ENCODE measurements around the gene CNOT8. TPM values are rescaled to one million over a fixed set of nuclear protein-coding genes. Genes with fewer than 3 reads are reported as not detected.
A peak's percentile ranks its signal among the peaks of the same experiment; 100 is the strongest.
"Not testable (repeated sequence)": the region's sequence is repeated elsewhere in the genome, so short reads cannot be mapped to it uniquely, and the experiment has no call there.

CNOT8 gene
- 33.3 and 34.3 TPM in 2 replicates for total RNA-seq (2014; rRNA removed; shearing (Covaris generic))
- polyA plus RNA-seq (2015; cell fraction: cytosol; rRNA removed) = 26.9 and 28.4 TPM in 2 replicates
- polyA plus RNA-seq (2015; cell fraction: nucleus; rRNA removed) = 42.6 and 50.4 TPM in 2 replicates

DNA sequence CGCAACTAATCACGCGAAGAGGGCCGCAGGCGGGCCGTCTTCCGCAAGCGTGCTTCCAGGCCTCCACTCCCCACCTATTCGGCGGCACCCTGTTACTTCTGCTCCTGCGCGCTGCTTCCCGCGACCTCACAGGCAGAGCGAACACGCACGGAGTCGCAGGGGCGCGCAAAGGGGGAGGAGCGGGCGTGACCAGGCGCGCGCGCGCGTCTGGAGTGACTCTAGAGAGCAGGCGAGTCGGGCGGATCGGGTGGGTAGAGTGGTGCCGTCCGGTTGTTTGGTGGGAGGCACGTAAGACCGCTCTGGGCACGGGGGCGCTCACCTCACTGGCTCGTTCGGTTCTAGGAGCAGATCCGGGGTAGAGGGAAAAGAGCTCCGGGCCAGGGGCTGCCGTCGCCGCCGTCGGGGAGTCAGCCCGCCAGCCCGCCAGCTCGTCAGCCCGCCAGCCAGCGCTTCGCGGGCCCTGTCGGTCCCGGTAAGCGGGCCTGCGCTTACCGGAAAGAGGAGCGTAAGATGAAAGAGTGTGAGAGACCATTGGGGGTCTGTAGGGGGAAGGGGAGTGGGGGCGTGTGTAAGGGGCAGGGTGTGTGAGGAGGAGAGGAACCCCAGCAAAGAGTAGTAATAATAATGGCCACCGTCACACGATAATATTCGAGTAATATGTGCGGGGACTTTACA is at the start of gene CNOT8:
Gene CNOT8 (plus strand): TSS at position 331 of the 675 bp plus-strand sequence. CDS start 4,652 bp downstream, outside the sequence.
- DNase-seq (ENCODE audit: low read depth, low spot score) = peak; percentile 96
- in situ Hi-C loops (cut with HindIII; ENCODE audit: low pct_unique_long_range_greater_than_20kb, low sequenced_read_pairs) = no loop called here

GRCh38 chr5:154811239-154811638 is 47.2 kb upstream of the CNOT8 start:
- in situ Hi-C loops (cut with HindIII; ENCODE audit: low pct_unique_long_range_greater_than_20kb, low sequenced_read_pairs) = no loop called here
- DNase-seq (ENCODE audit: low read depth, low spot score) = no peak

GRCh38 chr5:154811653-154812465 is 46.6 kb upstream of the CNOT8 start:
- peak; percentile 69 for DNase-seq (ENCODE audit: low read depth, low spot score)
- in situ Hi-C loops (cut with HindIII; ENCODE audit: low pct_unique_long_range_greater_than_20kb, low sequenced_read_pairs) = no loop called here

DNA sequence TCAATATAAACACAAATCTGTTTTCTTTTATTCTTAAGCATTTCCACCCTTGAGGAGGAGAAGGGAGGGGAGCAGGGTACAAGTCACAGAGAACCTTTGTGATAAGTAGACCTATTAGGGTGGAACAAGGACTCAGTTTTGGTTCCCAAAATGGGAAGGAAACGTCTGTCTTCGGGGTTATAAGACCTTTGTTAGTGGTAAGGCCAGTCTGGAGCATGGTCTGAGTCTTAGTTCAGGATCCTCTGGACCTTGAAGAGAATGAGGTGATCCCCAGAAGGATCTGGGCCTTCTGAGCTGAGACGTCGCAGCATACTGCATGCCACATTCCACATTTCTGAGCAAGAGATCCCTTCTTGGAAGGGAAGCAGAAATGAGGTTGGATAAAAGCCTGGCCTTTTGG is 45.3 kb upstream of the CNOT8 start:
- no peak for DNase-seq (ENCODE audit: low read depth, low spot score)
- in situ Hi-C loops (cut with HindIII; ENCODE audit: low pct_unique_long_range_greater_than_20kb, low sequenced_read_pairs) = no loop called here

DNA sequence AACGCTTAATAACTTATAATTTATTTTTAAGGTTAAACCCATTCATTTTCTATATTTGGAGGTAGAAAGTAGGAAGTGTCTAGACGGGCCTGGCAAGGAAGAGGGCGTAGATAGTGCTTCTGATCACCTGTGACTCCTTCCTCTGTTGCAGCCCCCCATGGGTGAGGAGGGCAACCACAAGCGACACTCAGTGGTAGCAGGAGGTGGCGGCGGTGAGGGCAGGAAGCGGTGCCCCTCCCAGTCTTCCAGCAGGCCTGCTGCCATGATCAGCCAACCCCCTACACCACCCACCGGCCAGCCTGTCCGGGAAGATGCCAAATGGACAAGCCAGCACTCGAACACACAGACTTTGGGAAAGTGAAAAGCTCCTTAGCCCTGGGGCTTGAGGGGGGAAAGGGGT is 44.7 kb upstream of the CNOT8 start:
- DNase-seq (ENCODE audit: low read depth, low spot score) = no peak
- in situ Hi-C loops (cut with HindIII; ENCODE audit: low pct_unique_long_range_greater_than_20kb, low sequenced_read_pairs) = no loop called here

GRCh38 chr5:154815025-154815424 is 43.4 kb upstream of the CNOT8 start:
- in situ Hi-C loops (cut with HindIII; ENCODE audit: low pct_unique_long_range_greater_than_20kb, low sequenced_read_pairs) = no loop called here
- DNase-seq (ENCODE audit: low read depth, low spot score) = no peak

DNA sequence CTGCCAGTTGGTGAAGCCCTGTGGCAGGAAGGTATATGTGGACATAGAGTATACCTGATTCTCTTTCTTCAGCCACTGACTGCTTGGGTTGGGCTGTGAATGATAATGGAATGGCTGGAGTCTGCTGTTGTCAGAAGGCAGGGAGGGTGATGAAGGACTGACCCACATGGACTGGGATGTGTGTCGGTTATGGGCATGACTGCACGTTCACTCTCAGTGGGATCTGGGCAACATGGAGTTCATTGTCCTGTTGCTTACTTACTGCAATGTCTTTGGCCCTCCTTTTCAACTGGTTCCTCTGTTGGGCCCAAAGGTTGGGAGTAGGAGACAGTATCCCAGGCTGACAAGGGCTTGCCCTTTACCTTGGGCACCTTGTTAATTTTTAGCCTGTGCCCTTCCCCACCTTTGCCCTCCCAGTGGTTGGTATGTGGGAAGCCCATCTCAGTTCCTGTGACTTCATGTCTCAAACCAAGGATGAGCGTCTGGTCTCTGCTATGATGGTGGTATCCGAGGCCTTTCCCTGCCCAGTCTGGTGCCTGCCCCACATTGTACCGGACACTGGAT is 42.7 kb upstream of the CNOT8 start:
- no peak for DNase-seq (ENCODE audit: low read depth, low spot score)
- in situ Hi-C loops (cut with HindIII; ENCODE audit: low pct_unique_long_range_greater_than_20kb, low sequenced_read_pairs) = no loop called here

GRCh38 chr5:154816891-154817492 is 41.4 kb upstream of the CNOT8 start:
- DNase-seq (ENCODE audit: low read depth, low spot score) = no peak
- in situ Hi-C loops (cut with HindIII; ENCODE audit: low pct_unique_long_range_greater_than_20kb, low sequenced_read_pairs) = no loop called here

DNA sequence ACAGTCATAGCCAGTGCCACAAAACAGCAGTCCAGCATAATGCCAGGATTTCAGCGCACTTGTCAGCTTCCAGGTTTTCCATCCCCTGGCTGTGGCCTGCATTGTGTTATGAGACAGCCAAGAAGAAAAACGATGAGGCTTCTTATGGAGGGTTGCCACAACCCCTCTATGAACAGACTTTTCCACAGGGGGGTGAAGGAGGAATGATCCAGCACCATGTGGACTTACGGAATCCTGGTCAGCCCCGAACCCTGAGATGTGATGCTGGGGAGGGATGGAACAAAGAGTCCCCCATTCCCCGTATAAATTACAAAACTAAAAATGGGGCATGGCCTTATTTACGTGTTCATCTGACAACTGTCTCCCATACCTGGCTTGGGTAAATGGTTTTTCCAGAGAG is 40.6 kb upstream of the CNOT8 start:
- DNase-seq (ENCODE audit: low read depth, low spot score) = no peak
- in situ Hi-C loops (cut with HindIII; ENCODE audit: low pct_unique_long_range_greater_than_20kb, low sequenced_read_pairs) = no loop called here

- in situ Hi-C loops (cut with HindIII; ENCODE audit: low pct_unique_long_range_greater_than_20kb, low sequenced_read_pairs) = no loop called here
- DNase-seq (ENCODE audit: low read depth, low spot score) = no peak
These were observed 39.8 kb upstream of the CNOT8 start for GRCh38 chr5:154818471-154819116.

DNA sequence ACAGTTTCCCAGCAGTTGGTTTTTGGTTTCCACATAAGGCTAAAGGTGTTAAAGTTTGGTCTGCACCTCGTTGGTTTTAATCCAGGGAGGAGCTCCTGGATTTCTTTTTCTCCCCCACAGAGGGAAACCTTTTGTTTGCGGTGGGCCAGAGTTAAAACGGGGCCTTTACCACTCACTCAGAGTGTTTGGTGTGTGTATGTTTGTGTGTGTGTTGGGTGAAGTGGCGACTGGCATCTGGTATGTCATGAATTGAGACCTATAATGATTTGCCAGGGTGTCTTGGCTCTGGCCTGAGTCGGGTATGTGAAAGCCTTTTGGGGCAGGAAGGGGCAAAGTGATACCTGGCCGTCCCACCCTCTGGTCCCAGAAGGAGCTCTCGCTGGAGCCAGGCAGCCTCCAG is 38.9 kb upstream of the CNOT8 start:
- in situ Hi-C loops (cut with HindIII; ENCODE audit: low pct_unique_long_range_greater_than_20kb, low sequenced_read_pairs) = no loop called here
- no peak for DNase-seq (ENCODE audit: low read depth, low spot score)

- no peak for DNase-seq (ENCODE audit: low read depth, low spot score)
- in situ Hi-C loops (cut with HindIII; ENCODE audit: low pct_unique_long_range_greater_than_20kb, low sequenced_read_pairs) = no loop called here
These were observed 38.0 kb upstream of the CNOT8 start for GRCh38 chr5:154820383-154820782.

- in situ Hi-C loops (cut with HindIII; ENCODE audit: low pct_unique_long_range_greater_than_20kb, low sequenced_read_pairs); DNase-seq (ENCODE audit: low read depth, low spot score): not testable (repeated sequence)
These were observed 35.5 kb upstream of the CNOT8 start for GRCh38 chr5:154822896-154823295.

DNA sequence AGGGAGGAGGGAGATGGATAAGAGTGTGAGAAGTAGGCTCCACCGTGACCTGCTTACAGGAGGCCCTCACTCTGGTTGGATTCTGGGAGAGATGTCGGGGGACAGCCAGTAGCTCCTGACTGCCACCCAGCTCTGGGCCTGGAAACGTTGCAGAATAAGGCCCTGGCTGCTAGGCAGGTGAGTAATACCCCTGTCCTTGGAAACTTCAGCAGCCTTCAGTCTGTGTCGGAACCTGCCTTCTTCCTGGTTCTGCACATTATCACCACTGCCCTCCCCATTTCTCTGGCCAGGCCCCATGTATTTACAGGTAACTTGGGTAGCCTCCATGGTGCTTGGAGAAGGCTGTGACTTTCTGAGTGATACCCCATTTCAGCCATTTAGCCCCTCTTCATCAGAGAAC is 34.8 kb upstream of the CNOT8 start:
- no peak for DNase-seq (ENCODE audit: low read depth, low spot score)

DNA sequence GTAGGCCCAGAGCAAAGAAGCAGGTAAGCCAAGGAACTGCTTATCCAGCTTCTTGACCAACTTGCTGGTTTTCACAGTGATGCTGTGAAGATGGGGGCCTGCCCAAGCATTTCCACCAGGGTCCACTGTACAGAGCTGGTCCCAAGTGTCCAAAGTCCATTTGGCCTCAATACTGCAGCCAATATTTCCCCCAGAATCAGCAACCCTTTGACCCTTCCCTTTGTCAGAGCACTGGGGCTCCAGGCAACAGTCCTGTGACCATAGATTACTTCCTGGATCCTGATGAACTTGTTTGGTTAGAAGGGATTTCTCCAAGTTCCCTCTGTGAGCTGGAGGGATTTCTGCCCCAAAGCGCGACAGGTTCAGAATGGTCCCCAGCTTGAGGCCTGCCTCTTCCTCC is 34.4 kb upstream of the CNOT8 start:
- in situ Hi-C loops (cut with HindIII; ENCODE audit: low pct_unique_long_range_greater_than_20kb, low sequenced_read_pairs) = no loop called here
- DNase-seq (ENCODE audit: low read depth, low spot score) = no peak

More for the DNA sequence above, 34.8 kb upstream of the CNOT8 start:
- in situ Hi-C loops (cut with HindIII; ENCODE audit: low pct_unique_long_range_greater_than_20kb, low sequenced_read_pairs) = no loop called here

DNA sequence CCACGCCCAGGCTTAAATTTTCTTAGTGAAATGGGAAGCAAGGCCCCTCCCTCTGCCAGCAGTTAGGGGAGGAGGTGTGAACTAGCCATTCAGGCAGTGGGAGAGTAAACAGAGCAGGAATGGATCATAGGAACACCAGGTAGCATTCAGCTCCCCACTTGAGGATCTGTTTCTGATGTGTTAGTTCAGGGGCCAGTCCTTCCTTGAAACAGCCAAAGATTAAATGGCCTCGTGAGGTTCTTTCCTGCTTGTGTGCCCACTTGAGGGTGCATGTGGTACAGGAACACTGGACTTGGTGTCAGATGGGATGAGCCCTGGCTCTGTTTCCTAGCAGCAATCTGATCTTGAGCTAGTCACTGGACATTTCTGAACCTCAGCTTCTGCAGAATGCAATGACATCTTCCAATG is 29.2 kb upstream of the CNOT8 start:
- DNase-seq (ENCODE audit: low read depth, low spot score) = no peak

DNA sequence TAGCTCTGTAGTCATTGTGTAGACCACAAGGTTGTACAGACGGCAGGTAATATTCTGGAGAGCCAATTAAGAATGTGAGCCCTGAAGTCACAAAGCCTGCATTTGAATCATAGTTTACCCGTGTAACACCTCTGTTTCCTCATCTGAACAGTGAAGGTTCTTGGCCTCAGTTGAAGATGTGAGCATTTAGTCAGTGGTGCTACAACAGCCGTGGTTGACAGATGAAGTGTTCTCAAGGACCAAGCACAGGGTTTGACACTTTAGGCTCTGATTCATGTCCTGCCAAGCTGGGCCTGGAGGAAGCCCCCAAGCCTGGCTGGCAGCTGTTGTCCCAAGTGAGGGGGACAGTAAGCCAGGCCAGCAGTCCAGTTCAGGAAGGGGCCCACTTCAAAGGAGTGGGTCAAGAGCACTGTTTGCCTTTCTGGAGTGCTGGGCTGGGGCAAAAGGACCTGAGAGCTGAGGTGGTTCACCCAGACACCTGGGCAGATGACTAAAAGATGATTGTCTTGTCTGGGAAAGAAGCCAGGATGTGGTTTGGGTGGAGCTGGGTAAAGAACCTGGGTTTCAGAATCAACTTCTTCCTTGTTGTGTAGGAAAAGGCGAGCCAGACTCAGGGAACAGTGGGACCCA is 28.7 kb upstream of the CNOT8 start:
- no peak for DNase-seq (ENCODE audit: low read depth, low spot score)
- in situ Hi-C loops (cut with HindIII; ENCODE audit: low pct_unique_long_range_greater_than_20kb, low sequenced_read_pairs) = no loop called here

More for the DNA sequence above, 29.2 kb upstream of the CNOT8 start:
- in situ Hi-C loops (cut with HindIII; ENCODE audit: low pct_unique_long_range_greater_than_20kb, low sequenced_read_pairs) = no loop called here

Data from SK-MEL-5 (cell line).